HS-27A (cell line): ENCODE results near the gene KRTAP13-4.

Experiments
- DNase-seq: peaks from one replicate; pipeline ENCODE4 v3.0.0-alpha.2; 2012; ENCODE audit warnings: low read depth, missing footprints

Gene KRTAP13-4

GRCh38 chr21:30430170-30430655 is at the start of gene KRTAP13-4:
KRTAP13-4 (plus strand) TSS chr21:30430220; CDS start chr21:30430276, 56 bp downstream.
- no peak for DNase-seq

GRCh38 chr21:30382201-30382600 is 47.8 kb upstream of the KRTAP13-4 start:
- DNase-seq: no peak

GRCh38 chr21:30391492-30392025 is 38.5 kb upstream of the KRTAP13-4 start:
- DNase-seq: no peak

GRCh38 chr21:30395731-30396130 is 34.3 kb upstream of the KRTAP13-4 start, which contains the start of gene KRTAP13-1:
KRTAP13-1 (plus strand) TSS chr21:30396031; CDS start chr21:30396087, 56 bp downstream.
- DNase-seq: no peak

- peak; percentile 27 for DNase-seq
These were observed 21.1 kb upstream of the KRTAP13-4 start for GRCh38 chr21:30408782-30409494.

- DNase-seq: no peak
These were observed 14.0 kb upstream of the KRTAP13-4 start for GRCh38 chr21:30415993-30416392.

GRCh38 chr21:30425826-30426225 is 4.2 kb upstream of the KRTAP13-4 start, which contains the start of gene KRTAP13-3:
KRTAP13-3 (minus strand) TSS chr21:30425926; CDS start chr21:30425912, 14 bp downstream.
- DNase-seq: no peak

GRCh38 chr21:30426731-30427130 is 3.3 kb upstream of the KRTAP13-4 start:
- DNase-seq: no peak

GRCh38 chr21:30434033-30434631 is 4.1 kb downstream of the KRTAP13-4 start:
- DNase-seq: no peak

GRCh38 chr21:30437010-30437565 is 7.1 kb downstream of the KRTAP13-4 start:
- no peak for DNase-seq

GRCh38 chr21:30439975-30440374 is 10.0 kb downstream of the KRTAP13-4 start, which contains the start of gene KRTAP15-1:
KRTAP15-1 (plus strand) TSS chr21:30440275; CDS start chr21:30440328, 53 bp downstream.
- no peak for DNase-seq

GRCh38 chr21:30443226-30443625 is 13.2 kb downstream of the KRTAP13-4 start:
- no peak for DNase-seq

GRCh38 chr21:30444204-30444603 is 14.2 kb downstream of the KRTAP13-4 start:
- no peak for DNase-seq

- DNase-seq: no peak
These were observed 17.0 kb downstream of the KRTAP13-4 start for GRCh38 chr21:30447056-30447455.

GRCh38 chr21:30448514-30448913 is 18.5 kb downstream of the KRTAP13-4 start:
- no peak for DNase-seq

- no peak for DNase-seq
These were observed 33.7 kb downstream of the KRTAP13-4 start for GRCh38 chr21:30463713-30464112.

- DNase-seq: no peak
These were observed 39.1 kb downstream of the KRTAP13-4 start for GRCh38 chr21:30468900-30469714.

GRCh38 chr21:30478004-30478403 is 48.0 kb downstream of the KRTAP13-4 start:
- DNase-seq: no peak

GRCh38 chr21:30479259-30479658 is 49.2 kb downstream of the KRTAP13-4 start:
- DNase-seq: no peak

- no peak for DNase-seq
These were observed 50.1 kb downstream of the KRTAP13-4 start, which contains the start of gene KRTAP19-1 for GRCh38 chr21:30480145-30480544. KRTAP19-1 (minus strand) TSS chr21:30480367; CDS start chr21:30480317, 50 bp downstream.
